Measurements from ENCODE around the gene RGS3. TPM values are rescaled to one million over a fixed set of nuclear protein-coding genes. Genes with fewer than 3 reads are reported as not detected.

Gene RGS3
- total RNA-seq, 2 donors from 2014 or later, result 23.0 to 85.8 TPM

GRCh38 chr9:113583511-113584427 lies 120.2 kb downstream of the RGS3 start:
- Mint-ChIP-seq H3K9me3 (no peaks in the 10 kb centered on the region), H3K27me3 (no peaks in the 10 kb centered on the region), H3K36me3 (ENCODE audit: low read depth) (peaks cover 76% of the 10 kb centered on the region), H3K4me1 (peaks cover 59% of the 10 kb centered on the region), H3K27ac (peak overlapping the region; percentile 80), H3K4me3 (peak overlapping the region; percentile 75)
- ATAC-seq (replicated peaks), result no peak

DNA sequence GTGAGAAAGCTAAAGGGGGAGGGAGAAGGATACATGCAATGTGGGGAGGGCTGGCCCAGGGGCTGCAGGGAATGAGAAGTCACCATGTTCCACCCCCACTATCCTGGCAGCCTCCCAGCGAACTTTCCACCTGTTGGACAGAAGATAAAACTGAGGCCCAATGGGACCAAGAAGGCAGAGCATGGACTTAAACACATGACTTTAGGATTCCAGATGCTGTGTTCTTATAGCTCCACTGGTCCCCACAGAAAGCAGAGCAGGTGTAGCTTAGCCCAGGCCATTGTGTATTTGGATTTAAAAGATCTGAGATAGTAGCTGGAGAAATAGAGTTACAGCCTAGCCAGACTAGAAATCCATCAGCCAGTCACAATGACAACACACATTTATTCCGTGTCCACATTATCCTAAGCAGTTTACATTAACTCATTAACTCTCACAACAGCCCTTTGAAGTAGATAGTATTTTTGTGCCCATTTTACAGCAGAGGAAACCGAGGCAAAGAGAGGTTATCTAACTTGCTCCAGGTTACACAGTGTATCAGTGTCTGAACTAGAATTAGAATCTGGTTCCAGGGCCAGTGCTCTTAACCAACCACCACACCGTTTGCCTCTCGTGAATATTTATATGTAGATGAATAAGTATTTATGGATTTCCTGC lies 121.0 kb downstream of the RGS3 start:
- Mint-ChIP-seq H3K36me3 (ENCODE audit: low read depth) (peaks cover 76% of the 10 kb centered on the region), H3K4me3 (peak overlapping the region; percentile 43), H3K27me3 (no peaks in the 10 kb centered on the region), H3K27ac (peak overlapping the region; percentile 88), H3K9me3 (no peaks in the 10 kb centered on the region), H3K4me1 (peaks cover 55% of the 10 kb centered on the region)
- no peak for ATAC-seq (replicated peaks)

GRCh38 chr9:113585085-113585442 lies 121.5 kb downstream of the RGS3 start:
- H3K9me3 Mint-ChIP-seq, result no peaks in the 10 kb centered on the region
- H3K4me1 Mint-ChIP-seq, result peaks cover 50% of the 10 kb centered on the region
- H3K4me3 Mint-ChIP-seq, result peak overlapping the region; percentile 43
- ATAC-seq (replicated peaks), result no peak
- peak overlapping the region; percentile 88 for H3K27ac Mint-ChIP-seq
- no peaks in the 10 kb centered on the region for H3K27me3 Mint-ChIP-seq
- peaks cover 76% of the 10 kb centered on the region for H3K36me3 Mint-ChIP-seq (ENCODE audit: low read depth)

- Mint-ChIP-seq H3K4me1 (peaks cover 51% of the 10 kb centered on the region), H3K36me3 (ENCODE audit: low read depth) (peaks cover 80% of the 10 kb centered on the region), H3K27ac (peak overlapping the region; percentile 88), H3K9me3 (no peaks in the 10 kb centered on the region), H3K27me3 (no peaks in the 10 kb centered on the region), H3K4me3 (peak overlapping the region; percentile 43)
- ATAC-seq (replicated peaks), result no peak
Observed at GRCh38 chr9:113585555-113585954, 122.0 kb downstream of the RGS3 start.

DNA sequence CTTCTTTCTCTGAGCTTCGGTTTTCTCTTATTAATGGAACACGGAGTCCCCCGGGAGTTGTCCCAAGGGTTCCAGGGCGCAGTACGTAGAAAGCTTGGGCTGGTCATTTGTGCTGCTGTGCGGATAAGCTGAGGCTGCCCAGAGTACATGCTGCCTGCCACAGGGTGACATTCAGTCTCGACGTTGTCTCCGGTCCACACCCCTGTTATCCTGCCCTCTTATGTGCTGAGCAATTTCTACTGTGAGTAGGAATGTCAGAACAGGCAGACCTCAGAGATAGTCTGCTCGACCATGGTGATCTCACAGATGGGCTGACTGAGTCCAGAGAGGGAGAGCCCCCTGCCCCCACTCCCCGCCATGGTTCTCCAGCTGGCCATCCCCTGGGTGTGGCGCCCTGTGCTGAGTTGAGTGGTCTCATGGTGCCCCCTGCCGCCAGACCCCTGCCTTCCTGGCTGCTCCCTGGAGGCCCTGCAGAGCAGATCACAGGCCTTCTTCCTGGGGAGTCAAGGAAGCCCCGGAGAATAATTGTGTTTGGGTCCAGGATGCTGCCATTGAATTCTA lies 124.0 kb downstream of the RGS3 start:
- H3K4me1 Mint-ChIP-seq, result peaks cover 51% of the 10 kb centered on the region
- no peak overlapping the region for H3K4me3 Mint-ChIP-seq
- H3K9me3 Mint-ChIP-seq, result no peaks in the 10 kb centered on the region
- no peaks in the 10 kb centered on the region for H3K27me3 Mint-ChIP-seq
- peak overlapping the region; percentile 58 for H3K27ac Mint-ChIP-seq
- H3K36me3 Mint-ChIP-seq (ENCODE audit: low read depth), result peaks cover 82% of the 10 kb centered on the region
- ATAC-seq (replicated peaks), result no peak

GRCh38 chr9:113588242-113588810 lies 124.8 kb downstream of the RGS3 start:
- Mint-ChIP-seq H3K27ac (peak overlapping the region; percentile 58), H3K36me3 (ENCODE audit: low read depth) (peaks cover 82% of the 10 kb centered on the region), H3K27me3 (no peaks in the 10 kb centered on the region), H3K4me1 (peaks cover 50% of the 10 kb centered on the region), H3K4me3 (no peak overlapping the region), H3K9me3 (no peaks in the 10 kb centered on the region)
- ATAC-seq (replicated peaks), result no peak

DNA sequence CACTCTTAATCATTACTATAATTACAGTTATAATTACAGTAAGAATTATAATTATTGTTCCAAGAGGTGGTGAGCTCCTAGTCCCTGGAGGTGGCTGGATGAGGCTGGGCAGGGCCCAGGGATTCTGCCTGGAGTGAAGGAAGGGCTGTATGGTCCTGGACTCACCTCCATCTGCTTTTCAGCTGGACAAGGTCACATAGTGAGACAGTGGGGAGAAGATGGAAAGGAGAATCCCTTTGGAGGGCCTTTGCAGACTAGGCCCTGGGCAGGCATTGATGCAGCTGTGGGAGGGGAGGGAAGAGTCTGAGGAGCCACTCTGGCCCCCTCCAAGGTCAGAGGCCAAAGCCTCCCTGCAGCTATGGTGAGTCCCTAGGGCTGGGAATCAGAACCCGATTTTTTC lies 125.4 kb downstream of the RGS3 start:
- Mint-ChIP-seq H3K9me3 (no peaks in the 10 kb centered on the region), H3K27me3 (no peaks in the 10 kb centered on the region), H3K4me1 (peaks cover 45% of the 10 kb centered on the region), H3K4me3 (peak overlapping the region; percentile 36), H3K36me3 (ENCODE audit: low read depth) (peaks cover 81% of the 10 kb centered on the region), H3K27ac (peak overlapping the region; percentile 58)
- no peak for ATAC-seq (replicated peaks)

DNA sequence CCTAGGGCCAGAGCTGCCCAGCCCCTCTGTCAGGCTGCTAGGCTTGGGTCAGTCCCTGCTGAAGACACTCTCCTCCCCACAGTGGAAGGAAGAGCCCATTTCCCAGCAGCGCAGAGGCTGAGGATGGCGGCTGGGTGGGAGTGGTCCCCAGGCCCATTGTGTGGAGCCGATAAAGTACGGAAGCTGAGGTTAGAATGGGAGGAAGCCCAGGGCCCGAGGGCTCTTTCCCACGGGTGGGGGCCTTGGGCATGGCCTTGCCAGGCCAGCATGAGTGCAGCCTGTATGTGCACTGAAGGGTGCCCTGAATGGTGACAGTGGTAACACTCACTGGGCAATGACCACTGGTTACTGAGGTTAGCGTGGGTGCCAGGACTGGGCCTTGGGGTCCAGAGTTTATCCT lies 125.9 kb downstream of the RGS3 start:
- H3K27me3 Mint-ChIP-seq, result no peaks in the 10 kb centered on the region
- no peaks in the 10 kb centered on the region for H3K9me3 Mint-ChIP-seq
- H3K27ac Mint-ChIP-seq, result peak overlapping the region; percentile 28
- peak; percentile 17 for ATAC-seq (replicated peaks)
- peak overlapping the region; percentile 36 for H3K4me3 Mint-ChIP-seq
- H3K36me3 Mint-ChIP-seq (ENCODE audit: low read depth), result peaks cover 80% of the 10 kb centered on the region
- peaks cover 42% of the 10 kb centered on the region for H3K4me1 Mint-ChIP-seq

DNA sequence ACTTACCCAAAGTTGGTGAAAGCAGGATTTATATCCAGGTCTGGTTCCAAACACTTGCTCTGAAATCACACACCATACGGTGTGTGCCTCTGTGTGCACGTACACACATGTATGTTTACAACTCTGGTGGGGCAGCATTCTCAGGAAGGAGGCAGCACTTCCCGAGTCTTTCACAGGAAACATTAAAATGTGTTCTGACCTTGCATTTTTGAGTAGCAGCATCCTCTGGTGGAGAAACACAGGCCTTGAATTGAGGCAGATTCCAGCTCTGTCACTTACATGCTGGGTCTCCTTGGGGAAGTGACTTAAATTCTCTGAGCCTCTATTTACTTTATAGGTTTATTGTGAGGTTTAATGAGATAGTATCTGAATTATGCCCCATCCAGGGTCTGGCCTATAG lies 126.4 kb downstream of the RGS3 start:
- Mint-ChIP-seq H3K4me1 (peaks cover 37% of the 10 kb centered on the region), H3K27me3 (no peaks in the 10 kb centered on the region), H3K27ac (peak overlapping the region; percentile 28), H3K9me3 (no peaks in the 10 kb centered on the region), H3K36me3 (ENCODE audit: low read depth) (peaks cover 76% of the 10 kb centered on the region), H3K4me3 (peak overlapping the region; percentile 36)
- ATAC-seq (replicated peaks), result peak; percentile 5

- no peaks in the 10 kb centered on the region for H3K27me3 Mint-ChIP-seq
- H3K4me1 Mint-ChIP-seq, result peaks cover 33% of the 10 kb centered on the region
- H3K9me3 Mint-ChIP-seq, result no peaks in the 10 kb centered on the region
- H3K4me3 Mint-ChIP-seq, result no peak overlapping the region
- peaks cover 76% of the 10 kb centered on the region for H3K36me3 Mint-ChIP-seq (ENCODE audit: low read depth)
- no peak for ATAC-seq (replicated peaks)
- H3K27ac Mint-ChIP-seq, result no peak overlapping the region
Observed at GRCh38 chr9:113590389-113590788, 126.9 kb downstream of the RGS3 start.

GRCh38 chr9:113590991-113591898 lies 127.7 kb downstream of the RGS3 start:
- Mint-ChIP-seq H3K27me3 (no peaks in the 10 kb centered on the region), H3K4me3 (no peak overlapping the region), H3K9me3 (no peaks in the 10 kb centered on the region), H3K36me3 (ENCODE audit: low read depth) (peaks cover 76% of the 10 kb centered on the region), H3K4me1 (peaks cover 24% of the 10 kb centered on the region), H3K27ac (peak overlapping the region; percentile 81)
- ATAC-seq (replicated peaks), result peak; percentile 77

DNA sequence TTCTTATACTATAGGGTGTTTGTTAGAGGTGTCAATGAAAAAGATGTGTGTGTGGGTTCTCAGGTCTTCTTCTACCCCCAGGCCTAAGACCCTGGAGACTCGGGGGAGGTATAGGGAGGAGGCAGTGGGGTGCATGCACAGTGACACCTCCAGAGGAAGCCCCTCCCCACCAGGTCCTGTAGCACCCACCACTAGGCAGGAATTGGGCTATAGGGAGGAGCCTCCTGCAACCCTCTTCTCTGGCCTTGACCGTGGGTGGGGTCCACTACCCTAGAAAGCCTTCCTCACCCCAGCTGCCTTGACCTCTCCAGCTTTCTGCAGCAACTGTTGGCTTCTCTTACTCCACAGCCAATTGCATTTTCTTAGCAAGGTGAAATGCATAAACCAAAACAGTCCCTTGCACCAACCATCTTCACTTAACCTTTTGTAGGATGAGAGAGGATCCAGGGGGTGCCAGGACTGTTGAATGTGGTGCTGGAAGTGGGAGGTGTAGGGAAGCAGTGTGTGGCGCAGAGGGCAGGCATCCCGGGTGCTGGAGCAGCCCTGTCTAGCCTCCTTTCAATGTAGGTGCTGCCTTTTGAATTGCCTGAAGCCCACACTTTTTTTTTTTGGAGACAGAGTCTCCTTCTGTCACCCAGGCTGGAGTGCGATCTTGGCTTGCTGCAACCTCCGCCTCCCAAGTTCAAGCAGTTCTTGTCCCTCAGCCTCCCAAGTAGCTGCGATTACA lies 128.5 kb downstream of the RGS3 start:
- H3K4me1 Mint-ChIP-seq, result peaks cover 21% of the 10 kb centered on the region
- ATAC-seq (replicated peaks), result peak; percentile 18
- peak overlapping the region; percentile 49 for H3K4me3 Mint-ChIP-seq
- H3K9me3 Mint-ChIP-seq, result no peaks in the 10 kb centered on the region
- peaks cover 77% of the 10 kb centered on the region for H3K36me3 Mint-ChIP-seq (ENCODE audit: low read depth)
- peak overlapping the region; percentile 81 for H3K27ac Mint-ChIP-seq
- H3K27me3 Mint-ChIP-seq, result no peaks in the 10 kb centered on the region

GRCh38 chr9:113592876-113593575 lies 129.5 kb downstream of the RGS3 start:
- H3K4me3 Mint-ChIP-seq, result peak overlapping the region; percentile 49
- H3K4me1 Mint-ChIP-seq, result peaks cover 21% of the 10 kb centered on the region
- no peaks in the 10 kb centered on the region for H3K27me3 Mint-ChIP-seq
- ATAC-seq (replicated peaks), result no peak
- no peaks in the 10 kb centered on the region for H3K9me3 Mint-ChIP-seq
- peak overlapping the region; percentile 81 for H3K27ac Mint-ChIP-seq
- H3K36me3 Mint-ChIP-seq (ENCODE audit: low read depth), result peaks cover 79% of the 10 kb centered on the region

Measured in activated T-helper 17 cell treated with anti-CD3 and anti-CD28 coated beads, Interleukin-2, amount 50 U/mL, for 72 hours (primary cell).